H1 (cell line): Measurements from ENCODE around the gene ADAMTS8.

Experiments
- CTCF ChIP-seq, 3 experiments: IDR thresholded peaks; 1 replicate in 2 of 3; 2 replicates in 1 of 3; pipeline versions ENCODE4 v1.5.1 to v1.6.1; 2011; ENCODE audit warnings: low read length in 3 of 3, mild to moderate bottlenecking in 3 of 3, inconsistent platforms in 2 of 3, low read depth in 1 of 3, moderate library complexity in 1 of 3; ENCODE audit not compliant: insufficient read depth in 1 of 3; ENCODE audit errors: control extremely low read depth in 1 of 3
- EZH2 ChIP-seq: fragments of 200-600 bp; sonication (generic); IDR thresholded peaks from 2 replicates; pipeline ENCODE4 v1.7.1; 2012; ENCODE audit warnings: low read depth, mild to moderate bottlenecking, moderate library complexity, low read length, inconsistent platforms; ENCODE audit not compliant: severe bottlenecking
- POLR2A ChIP-seq, 2 experiments: IDR thresholded peaks; 1 replicate in 1 of 2; 2 replicates in 1 of 2; pipeline ENCODE4 v1.6.1; 2011; ENCODE audit warnings: low read depth in 2 of 2, low read length in 2 of 2, mild to moderate bottlenecking in 2 of 2; ENCODE audit errors: control extremely low read depth in 1 of 2
- SIN3A ChIP-seq, 2 experiments: IDR thresholded peaks in 1 of 2; conservative IDR thresholded peaks in 1 of 2; 2 replicates each; pipeline ENCODE4 v1.6.1; 2011 to 2012; ENCODE audit warnings: low read length in 2 of 2, improper control_type of control experiment in 1 of 2, low read depth in 1 of 2, mild to moderate bottlenecking in 1 of 2

GRCh38 chr11:130408901-130409300, 19.5 kb downstream of the ADAMTS8 start:
- no peak for TF ChIP-seq SIN3A (conservative IDR thresholded peaks at IDR 0.05 in 1 of 2, IDR thresholded peaks at IDR 0.05 in 1 of 2; ENCODE audit: low read depth in 1 of 2, low read length in 2 of 2)
- no peak for TF ChIP-seq CTCF (IDR thresholded peaks at IDR 0.05; ENCODE audit: control extremely low read depth in 1 of 3, insufficient read depth in 1 of 3, low read depth in 1 of 3, low read length in 3 of 3)
- no peak for TF ChIP-seq POLR2A (IDR thresholded peaks at IDR 0.05; ENCODE audit: control extremely low read depth in 1 of 2, low read depth in 2 of 2, low read length in 2 of 2)
- TF ChIP-seq EZH2: no peak
